Left cardiac atrium (tissue), 4 donors: ENCODE results near the gene SRRM3. TPM values are rescaled to one million over a fixed set of nuclear protein-coding genes. Genes with fewer than 3 reads are reported as not detected.
A peak's percentile ranks its signal among the peaks of the same experiment; 100 is the strongest.
"Not testable (repeated sequence)": the region's sequence is repeated elsewhere in the genome, so short reads cannot be mapped to it uniquely, and the experiment has no call there.

Source experiments
- ATAC-seq, 2 donors: fragments of 200-7000 bp; cut with Tn5 transposase; one replicate each; pipeline ENCODE4 v1.9.1; 2020; ENCODE audit warnings: mild to moderate bottlenecking in 2 of 2, moderate library complexity in 2 of 2
- DNase-seq: peaks from one replicate; pipeline ENCODE4 v3.0.0-alpha.2; 2020
- intact Hi-C, 2 donors: fragments of 100-400 bp; cut with DNase I; formaldehyde crosslinking; loops; one replicate each; pipeline versions ENCODE4 v1.14.1 to v1.15.1; 2022 to 2023
- total RNA-seq, 2 donors: library from RNA; stranded (reverse); fragmentation: NEBNext Ultra II Directional; extraction: Animal tissue kit (Norgen Biotek cat#: 25700); gene quantifications; one replicate each; pipeline ENCODE4 v1.2.1, GENCODE V29; 2021
- donor health status: DM: no; HTN: yes; CAD: no.
- donor health status: DM: no; HTN: yes; CAD: no; lungs with severe emphysema.
- donor health status: DM: yes; HTN: yes; CAD: no.
- donor health status: Dilated cardiomyopathy.

Gene SRRM3
- total RNA-seq, 2 donors from 2014 or later, result 19.7 to 27.4 TPM

- no peak for ATAC-seq
- DNase-seq, result no peak
- intact Hi-C loops, result no loop called here
Measured at GRCh38 chr7:76300166-76300731, 98.6 kb downstream of the SRRM3 start.

GRCh38 chr7:76301000-76301399 lies 99.3 kb downstream of the SRRM3 start:
- intact Hi-C loops, result no loop called here
- no peak for DNase-seq
- ATAC-seq, result no peak

GRCh38 chr7:76302347-76303201 lies 100.9 kb downstream of the SRRM3 start, which contains the start of gene HSPB1:
Gene HSPB1, plus strand, starts transcription at chr7:76302673. Its CDS starts 40 bp downstream, at chr7:76302713.
- peak; percentile 81 to 83 for ATAC-seq
- intact Hi-C loops, result no loop called here
- DNase-seq, result peak; percentile 96

GRCh38 chr7:76303202-76304147 lies 101.8 kb downstream of the SRRM3 start:
- intact Hi-C loops, result no loop called here
- peak; percentile 55 to 72 for ATAC-seq
- DNase-seq, result peak; percentile 91

- intact Hi-C loops, result no loop called here
- peak; percentile 21 to 53 for ATAC-seq
- DNase-seq, result peak; percentile 79
Measured at GRCh38 chr7:76304888-76305375, 103.2 kb downstream of the SRRM3 start.

GRCh38 chr7:76308874-76309273 lies 107.2 kb downstream of the SRRM3 start:
- ATAC-seq, intact Hi-C loops, DNase-seq: not testable (repeated sequence)

- intact Hi-C loops, ATAC-seq, DNase-seq: not testable (repeated sequence)
Measured at GRCh38 chr7:76309341-76310101, 107.8 kb downstream of the SRRM3 start.

- DNase-seq (no peak), ATAC-seq (peak in 1 of 2 donors; percentile 14)
- intact Hi-C loops, result no loop called here
Measured at GRCh38 chr7:76310102-76310957, 108.6 kb downstream of the SRRM3 start.

- ATAC-seq, intact Hi-C loops, DNase-seq: not testable (repeated sequence)
Measured at GRCh38 chr7:76311838-76312237, 110.1 kb downstream of the SRRM3 start.

- DNase-seq (peak; percentile 97), ATAC-seq (peak; percentile 58 to 62)
- intact Hi-C loops, result loop anchor here (1.0 kb wide), 2 partner anchors 23 to 136 kb away; no protein-coding TSS in a partner anchor
Measured at GRCh38 chr7:76314042-76314721, 112.5 kb downstream of the SRRM3 start.

- not testable (repeated sequence) for DNase-seq, ATAC-seq
- intact Hi-C loops, result loop anchor here (1.0 kb wide), 2 partner anchors 23 to 136 kb away; no protein-coding TSS in a partner anchor
Measured at GRCh38 chr7:76314740-76315139, 113.0 kb downstream of the SRRM3 start.

GRCh38 chr7:76315364-76315763 lies 113.7 kb downstream of the SRRM3 start:
- no peak for DNase-seq

GRCh38 chr7:76316984-76317781 lies 115.5 kb downstream of the SRRM3 start:
- ATAC-seq (no peak), DNase-seq (no peak)
- intact Hi-C loops, result no loop called here

More at GRCh38 chr7:76315364-76315763, 113.7 kb downstream of the SRRM3 start:
- ATAC-seq, result no peak
- intact Hi-C loops, result no loop called here

- intact Hi-C loops, result loop anchor here (2.0 kb wide), 1 partner anchor 41 kb away; the partner anchor contains the start of gene YWHAG (in 2 of the 2)
- peak; percentile 94 to 96 for ATAC-seq
- DNase-seq, result peak; percentile 99
Measured at GRCh38 chr7:76317782-76318487, 116.2 kb downstream of the SRRM3 start.
